ENCODE results near the gene ZNF710. TPM values are rescaled to one million over a fixed set of nuclear protein-coding genes. Genes with fewer than 3 reads are reported as not detected.

ZNF710 gene
- total and polyA plus RNA-seq, 2 of the 4 experiments (the other 2 are of a cell fraction) = 7.6 to 8.2 TPM

DNA sequence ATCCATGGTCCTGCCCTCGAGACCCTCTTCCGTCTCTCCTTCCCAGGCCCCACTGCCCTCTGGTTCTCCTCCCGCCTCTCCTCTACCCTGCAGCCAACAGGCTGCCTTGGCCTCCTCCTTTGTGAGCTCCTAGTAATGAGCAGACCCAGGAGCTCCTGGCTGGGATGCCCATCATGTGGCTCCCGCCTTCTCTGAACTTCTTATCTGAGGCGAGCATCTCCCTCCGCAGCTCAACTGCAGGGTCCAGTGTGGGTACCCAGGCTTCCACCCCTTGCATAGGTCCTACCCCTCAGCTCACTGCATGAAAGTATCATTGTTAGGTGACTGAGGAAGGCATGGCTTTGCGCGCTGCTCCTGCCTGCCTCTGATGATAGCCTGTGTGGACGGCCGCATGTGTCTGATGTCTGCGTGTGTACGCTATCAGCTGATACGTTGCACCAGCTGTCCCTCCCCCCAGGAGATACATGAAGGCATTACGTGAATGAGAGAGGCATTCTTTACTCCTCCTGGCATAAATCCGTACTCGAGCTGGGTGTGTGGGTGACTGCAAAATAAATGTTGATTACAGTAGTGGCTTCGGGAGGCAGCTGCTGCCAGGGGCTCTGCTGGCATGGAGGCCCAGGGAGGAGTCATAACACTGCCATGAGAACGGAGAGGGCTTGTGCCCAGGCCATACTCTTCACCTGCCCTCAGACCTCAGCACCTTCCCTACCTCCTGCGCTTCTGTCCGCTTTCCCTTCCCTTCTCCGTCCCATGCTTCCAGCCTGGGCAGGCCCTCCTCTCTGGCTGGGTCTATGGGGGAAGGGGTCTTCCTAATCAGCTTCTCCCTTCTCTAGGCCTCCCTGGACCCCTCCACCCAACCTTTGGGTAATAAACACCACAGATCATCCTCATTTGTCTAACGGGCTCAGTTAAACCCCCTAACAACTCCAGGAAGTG lies 48.8 kb downstream of the ZNF710 start:
- ATAC-seq (ENCODE audit: low read depth) (peak; percentile 18; the same call in 1 of the 2 replicates), DNase-seq (no peak)
- no peak overlapping the region for H2BK15ac ChIP-seq (ENCODE audit: low read depth, low read length)
- no peak overlapping the region for H3K4me2 ChIP-seq (ENCODE audit: low read depth, low read length)
- H3K9me3 ChIP-seq (ENCODE audit: control insufficient read depth, insufficient read depth, low read length) = no peaks in the 10 kb centered on the region
- H3K4me3 ChIP-seq (ENCODE audit: insufficient read depth, low read depth, low read length) = no peak overlapping the region
- peak overlapping the region; percentile 43; the same call in 1 of the 2 replicates for H2AK5ac ChIP-seq (ENCODE audit: low read depth, low read length)
- no peak overlapping the region for H2AFZ ChIP-seq (replicated peaks; ENCODE audit: low read length, poor library complexity)
- in situ Hi-C loops (cut with MboI; ENCODE audit: low sequenced_read_pairs) = no loop called here
- no TSS peak for BruUV-seq (replicated peaks)
- no peak overlapping the region for H3K23ac ChIP-seq (ENCODE audit: low read depth, low read length)
- intact Hi-C loops (cut with micrococcal nuclease) = no loop called here
- H3K79me1 ChIP-seq (ENCODE audit: low read depth in 1 of 2, low read length in 2 of 2) = peaks cover 18 to 73% of the 10 kb centered on the region in 2 experiments
- dilution Hi-C loops (cut with HindIII; ENCODE audit: low sequenced_read_pairs, unreplicated experiment) = no loop called here
- H2BK20ac ChIP-seq (ENCODE audit: low read depth, low read length) = no peak overlapping the region
- H3K36me3 ChIP-seq (ENCODE audit: control insufficient read depth, insufficient read depth, low read length) = no peaks in the 10 kb centered on the region
- H3K14ac ChIP-seq (replicated peaks; ENCODE audit: low read depth, low read length) = no peak overlapping the region
- H2BK120ac ChIP-seq (ENCODE audit: low read depth, low read length) = no peak overlapping the region
- H4K20me1 ChIP-seq (ENCODE audit: insufficient read depth, low read length) = peaks cover 42% of the 10 kb centered on the region
- H3K9ac ChIP-seq (ENCODE audit: low read depth, low read length) = no peak overlapping the region
- peak overlapping the region; percentile 58 for H2AK9ac ChIP-seq (replicated peaks; ENCODE audit: low read depth, low read length, poor library complexity)
- no peak overlapping the region for H3K56ac ChIP-seq (ENCODE audit: extremely low read depth, insufficient read depth, low read length)
- ChIA-PET CTCF (no interaction called here), POLR2A (ENCODE audit: unreplicated experiment) (no interaction called here)
- H4K5ac ChIP-seq (ENCODE audit: low read depth, low read length) = no peak overlapping the region
- H3K27ac ChIP-seq (ENCODE audit: insufficient read depth, low read length) = no peak overlapping the region
- H4K8ac ChIP-seq (ENCODE audit: low read depth in 2 of 2, low read length in 2 of 2) = no peak overlapping the region
- TF ChIP-seq CHD1 (IDR thresholded peaks at IDR 0.05; ENCODE audit: low read depth, low read length) = no peak
- no peak for TF ChIP-seq POLR2A (IDR thresholded peaks at IDR 0.05; ENCODE audit: low read depth, low read length)
- no peak for TF ChIP-seq RCOR1 (IDR thresholded peaks at IDR 0.05; ENCODE audit: insufficient replicate concordance, low read length)
- TF ChIP-seq MAZ (IDR thresholded peaks at IDR 0.05; ENCODE audit: borderline replicate concordance, low read depth, low read length) = no peak
- TF ChIP-seq, protein P1, sequence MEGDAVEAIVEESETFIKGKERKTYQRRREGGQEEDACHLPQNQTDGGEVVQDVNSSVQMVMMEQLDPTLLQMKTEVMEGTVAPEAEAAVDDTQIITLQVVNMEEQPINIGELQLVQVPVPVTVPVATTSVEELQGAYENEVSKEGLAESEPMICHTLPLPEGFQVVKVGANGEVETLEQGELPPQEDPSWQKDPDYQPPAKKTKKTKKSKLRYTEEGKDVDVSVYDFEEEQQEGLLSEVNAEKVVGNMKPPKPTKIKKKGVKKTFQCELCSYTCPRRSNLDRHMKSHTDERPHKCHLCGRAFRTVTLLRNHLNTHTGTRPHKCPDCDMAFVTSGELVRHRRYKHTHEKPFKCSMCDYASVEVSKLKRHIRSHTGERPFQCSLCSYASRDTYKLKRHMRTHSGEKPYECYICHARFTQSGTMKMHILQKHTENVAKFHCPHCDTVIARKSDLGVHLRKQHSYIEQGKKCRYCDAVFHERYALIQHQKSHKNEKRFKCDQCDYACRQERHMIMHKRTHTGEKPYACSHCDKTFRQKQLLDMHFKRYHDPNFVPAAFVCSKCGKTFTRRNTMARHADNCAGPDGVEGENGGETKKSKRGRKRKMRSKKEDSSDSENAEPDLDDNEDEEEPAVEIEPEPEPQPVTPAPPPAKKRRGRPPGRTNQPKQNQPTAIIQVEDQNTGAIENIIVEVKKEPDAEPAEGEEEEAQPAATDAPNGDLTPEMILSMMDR (conservative IDR thresholded peaks at IDR 0.05; ENCODE audit: low read depth, low read length) = no peak
- no peak for TF ChIP-seq RAD21 (IDR thresholded peaks at IDR 0.05; ENCODE audit: low read length)
- TF ChIP-seq MAFK (IDR thresholded peaks at IDR 0.05; ENCODE audit: low read depth, low read length) = no peak
- no peak for TF ChIP-seq CEBPB (IDR thresholded peaks at IDR 0.05; ENCODE audit: low read depth, low read length)
- TF ChIP-seq, protein P2, sequence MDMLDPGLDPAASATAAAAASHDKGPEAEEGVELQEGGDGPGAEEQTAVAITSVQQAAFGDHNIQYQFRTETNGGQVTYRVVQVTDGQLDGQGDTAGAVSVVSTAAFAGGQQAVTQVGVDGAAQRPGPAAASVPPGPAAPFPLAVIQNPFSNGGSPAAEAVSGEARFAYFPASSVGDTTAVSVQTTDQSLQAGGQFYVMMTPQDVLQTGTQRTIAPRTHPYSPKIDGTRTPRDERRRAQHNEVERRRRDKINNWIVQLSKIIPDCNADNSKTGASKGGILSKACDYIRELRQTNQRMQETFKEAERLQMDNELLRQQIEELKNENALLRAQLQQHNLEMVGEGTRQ (IDR thresholded peaks at IDR 0.05; ENCODE audit: low read depth, low read length) = no peak
- no peak for TF ChIP-seq MXI1 (IDR thresholded peaks at IDR 0.05; ENCODE audit: borderline replicate concordance, low read depth, low read length)
- no peak for TF ChIP-seq BHLHE40 (IDR thresholded peaks at IDR 0.05; ENCODE audit: low read depth, low read length)
- no peak for TF ChIP-seq FOS (IDR thresholded peaks at IDR 0.05; ENCODE audit: low read depth, low read length)
- H3K9me1 ChIP-seq (ENCODE audit: insufficient read depth, low read length) = peaks cover 38% of the 10 kb centered on the region
- no peak overlapping the region for H3K4ac ChIP-seq (ENCODE audit: low read depth, low read length)
- H3K27me3 ChIP-seq (ENCODE audit: control insufficient read depth, insufficient read depth, low read length) = no peaks in the 10 kb centered on the region
- peaks cover 8% of the 10 kb centered on the region for H3K4me1 ChIP-seq (ENCODE audit: control insufficient read depth, insufficient read depth, low read length)
- H3K18ac ChIP-seq (ENCODE audit: low read depth, low read length) = no peak overlapping the region
- no peak overlapping the region for H4K91ac ChIP-seq (ENCODE audit: insufficient read depth, low read depth, low read length)
- H2BK5ac ChIP-seq (ENCODE audit: low read depth, low read length, poor library complexity, severe bottlenecking) = no peak overlapping the region
- WGBS, 2 experiments (ENCODE audit: extremely low coverage in 2 of 2, insufficient read length in 1 of 2) = 64% methylated on average over 5 of the region's 22 CpGs; no CpG with 5 or more reads in 1 of the 2 experiments
